GM19463 (cell line): ENCODE data around the gene NUDT8.
"Not testable (repeated sequence)": the region's sequence is repeated elsewhere in the genome, so short reads cannot be mapped to it uniquely, and the experiment has no call there.

Source experiments
- ATAC-seq: cut with Tn5 transposase; IDR thresholded peaks from one replicate; pipeline ENCODE4 v1.9.1; 2021; ENCODE audit warnings: mild to moderate bottlenecking, moderate library complexity; ENCODE audit not compliant: unreplicated experiment

Gene NUDT8

GRCh38 chr11:67660752-67661151 is 31.0 kb upstream of the NUDT8 start:
- not testable (repeated sequence) for ATAC-seq

- not testable (repeated sequence) for ATAC-seq
Measured at GRCh38 chr11:67659651-67660165, 30.0 kb upstream of the NUDT8 start.

- ATAC-seq, result no peak
Measured at GRCh38 chr11:67657300-67657699, 27.6 kb upstream of the NUDT8 start.

- ATAC-seq, result no peak
Measured at GRCh38 chr11:67656278-67656922, 26.7 kb upstream of the NUDT8 start.

GRCh38 chr11:67654225-67654624 is 24.5 kb upstream of the NUDT8 start:
- ATAC-seq, result no peak

GRCh38 chr11:67652965-67653845 is 23.5 kb upstream of the NUDT8 start:
- no peak for ATAC-seq

- ATAC-seq, result no peak
Measured at GRCh38 chr11:67651976-67652781, 22.4 kb upstream of the NUDT8 start.

- ATAC-seq, result no peak
Measured at GRCh38 chr11:67649634-67650510, 20.1 kb upstream of the NUDT8 start.

GRCh38 chr11:67648796-67649613 is 19.3 kb upstream of the NUDT8 start:
- ATAC-seq, result no peak

GRCh38 chr11:67648140-67648795 is 18.5 kb upstream of the NUDT8 start:
- peak; percentile 79 for ATAC-seq

GRCh38 chr11:67647471-67647870 is 17.7 kb upstream of the NUDT8 start:
- no peak for ATAC-seq

- no peak for ATAC-seq
Measured at GRCh38 chr11:67646535-67647336, 17.0 kb upstream of the NUDT8 start.

- ATAC-seq, result no peak
Measured at GRCh38 chr11:67645521-67646461, 16.1 kb upstream of the NUDT8 start.

GRCh38 chr11:67644472-67645418 is 15.0 kb upstream of the NUDT8 start:
- no peak for ATAC-seq

- ATAC-seq, result no peak
Measured at GRCh38 chr11:67644042-67644441, 14.3 kb upstream of the NUDT8 start.
